GM23338 (cell line): ENCODE data around the gene SCCPDH. TPM values are rescaled to one million over a fixed set of nuclear protein-coding genes. Genes with fewer than 3 reads are reported as not detected.

Experiments
- ATAC-seq: fragments of 200-7000 bp; cut with Tn5 transposase; 3 replicates; pipeline ENCODE4 v1.9.1; 2020
- DNase-seq: peaks from one replicate; pipeline ENCODE4 v3.0.0-alpha.2; 2015; ENCODE audit warnings: low spot score
- H2AFZ ChIP-seq: fragments of 200-600 bp; sonication (generic); 2 replicates; pipeline ENCODE4 v1.8.0; 2016; ENCODE audit warnings: antibody characterized with exemption, mild to moderate bottlenecking, moderate library complexity
- H3F3A ChIP-seq: fragments of 200-600 bp; sonication (generic); replicated peaks from 2 replicates; pipeline ENCODE4 v1.8.0; 2017; ENCODE audit warnings: antibody characterized with exemption, mixed run types, low read depth
- H3K27ac ChIP-seq: fragments of 200-600 bp; sonication (generic); 2 replicates; pipeline ENCODE4 v1.6.1; 2016; ENCODE audit warnings: low read depth
- H3K27me3 ChIP-seq: fragments of 200-600 bp; sonication (generic); 2 replicates; pipeline ENCODE4 v1.8.0; 2016; ENCODE audit warnings: mild to moderate bottlenecking, mixed run types, moderate library complexity; ENCODE audit not compliant: insufficient read depth
- H3K36me3 ChIP-seq: fragments of 200-600 bp; sonication (generic); 2 replicates; pipeline ENCODE4 v1.8.0; 2016; ENCODE audit warnings: mild to moderate bottlenecking; ENCODE audit not compliant: insufficient read depth
- H3K4me1 ChIP-seq: fragments of 200-600 bp; sonication (generic); 2 replicates; pipeline ENCODE4 v1.8.0; 2016; ENCODE audit warnings: mild to moderate bottlenecking, moderate library complexity; ENCODE audit not compliant: insufficient read depth
- H3K4me2 ChIP-seq: fragments of 200-600 bp; sonication (generic); 2 replicates; pipeline ENCODE4 v1.7.1; 2017; ENCODE audit warnings: mixed run types
- H3K4me3 ChIP-seq: fragments of 200-600 bp; sonication (generic); 2 replicates; pipeline ENCODE4 v1.6.1; 2016; ENCODE audit warnings: mixed run types
- H3K79me2 ChIP-seq: fragments of 200-600 bp; sonication (generic); replicated peaks from 2 replicates; pipeline ENCODE4 v1.8.0; 2017; ENCODE audit warnings: mild to moderate bottlenecking; ENCODE audit not compliant: insufficient read depth
- H3K9me2 ChIP-seq: fragments of 200-600 bp; sonication (generic); 2 replicates; pipeline ENCODE4 v1.8.0; 2017; ENCODE audit not compliant: insufficient read depth
- H4K20me1 ChIP-seq: fragments of 200-600 bp; sonication (generic); replicated peaks from 2 replicates; pipeline ENCODE4 v1.8.0; 2017; ENCODE audit warnings: mild to moderate bottlenecking; ENCODE audit not compliant: insufficient read depth
- H3K27ac Mint-ChIP-seq: 2 replicates; pipeline ENCODE4 v1.8.0; 2020; ENCODE audit warnings: inconsistent platforms, mild to moderate bottlenecking, moderate library complexity, mixed read lengths
- H3K27me3 Mint-ChIP-seq: 3 replicates; pipeline ENCODE4 v1.8.0; 2022; ENCODE audit warnings: low read depth, mild to moderate bottlenecking, moderate library complexity, mixed read lengths, inconsistent platforms; ENCODE audit not compliant: insufficient read depth, poor library complexity
- H3K36me3 Mint-ChIP-seq: 3 replicates; pipeline ENCODE4 v1.8.0; 2021; ENCODE audit warnings: low read depth, mild to moderate bottlenecking, inconsistent platforms, moderate library complexity, mixed read lengths
- H3K4me1 Mint-ChIP-seq: 3 replicates; pipeline ENCODE4 v1.8.0; 2020; ENCODE audit warnings: mild to moderate bottlenecking, inconsistent platforms, mixed read lengths
- H3K4me3 Mint-ChIP-seq: 3 replicates; pipeline ENCODE4 v1.8.0; 2021; ENCODE audit warnings: moderate library complexity, mild to moderate bottlenecking, inconsistent platforms, mixed read lengths
- H3K9me3 Mint-ChIP-seq: 3 replicates; pipeline ENCODE4 v1.8.0; 2020; ENCODE audit warnings: moderate library complexity, mild to moderate bottlenecking, inconsistent platforms, mixed read lengths
- CREB1 ChIP-seq: fragments of 250-450 bp; sonication (Bioruptor Pico); IDR thresholded peaks from 2 replicates; pipeline ENCODE4 v1.5.0; 2020; ENCODE audit warnings: low read depth, mild to moderate bottlenecking, moderate library complexity
- CTCF ChIP-seq, 2 experiments: fragments of 200-600 bp in 1 of 2; sonication (generic) in 1 of 2; conservative IDR thresholded peaks; 2 replicates each; pipeline versions ENCODE4 v1.5.1 to v1.6.1; 2016 to 2017; ENCODE audit warnings: antibody characterized with exemption in 2 of 2, low read depth in 2 of 2, mild to moderate bottlenecking in 2 of 2, moderate library complexity in 1 of 2
- EZH2phosphoT487 ChIP-seq: fragments of 200-600 bp; sonication (generic); IDR thresholded peaks from one replicate; pipeline ENCODE4 v1.8.1; 2018; ENCODE audit warnings: antibody characterized with exemption; ENCODE audit not compliant: unreplicated experiment
- JUNB ChIP-seq: IDR thresholded peaks from one replicate; pipeline ENCODE4 v1.6.1; 2016; ENCODE audit warnings: antibody characterized with exemption; ENCODE audit not compliant: unreplicated experiment
- POLR2AphosphoS5 ChIP-seq: IDR thresholded peaks from 2 replicates; pipeline ENCODE4 v1.6.1; 2016; ENCODE audit warnings: antibody characterized with exemption, low read depth
- STAT1 ChIP-seq: IDR thresholded peaks from one replicate; pipeline ENCODE4 v1.6.1; 2016; ENCODE audit warnings: antibody characterized with exemption; ENCODE audit not compliant: unreplicated experiment
- ZNF114 ChIP-seq: fragments of 250-450 bp; sonication (Bioruptor Pico); IDR thresholded peaks from 2 replicates; pipeline ENCODE4 v1.5.0; 2020; ENCODE audit warnings: mild to moderate bottlenecking, moderate library complexity
- ZNF331 ChIP-seq: fragments of 250-450 bp; sonication (Bioruptor Pico); IDR thresholded peaks from 2 replicates; pipeline ENCODE4 v1.5.0; 2020; ENCODE audit warnings: low read depth, mild to moderate bottlenecking, moderate library complexity
- ZNF462 ChIP-seq: fragments of 250-450 bp; sonication (Bioruptor Pico); IDR thresholded peaks from 2 replicates; pipeline ENCODE4 v1.5.0; 2020; ENCODE audit warnings: mild to moderate bottlenecking, moderate library complexity
- polyA plus RNA-seq: library from polyadenylated mRNA; unstranded; fragments of >200 nt; fragmentation: Nextera tagmentation; extraction: Ambion mirVana; gene quantifications from 2 replicates; pipeline ENCODE4 v1.2.1, GENCODE V29; 2016
- total RNA-seq: library from RNA; depleted of rRNA; stranded (reverse); fragments of >200 nt; shearing (Covaris generic); gene quantifications from 2 replicates; pipeline ENCODE4 v1.2.3, GENCODE V29; 2014
- TF ChIP-seq, protein P1 (sequence below): IDR thresholded peaks from one replicate; pipeline ENCODE4 v1.6.1; 2018; ENCODE audit warnings: antibody characterized with exemption; ENCODE audit not compliant: unreplicated experiment
- TF ChIP-seq, protein P2 (sequence below): IDR thresholded peaks from 2 replicates; pipeline ENCODE4 v1.6.1; 2016; ENCODE audit warnings: antibody characterized with exemption

The SCCPDH gene
- total and polyA plus RNA-seq, 2 experiments from 2014 or later, result 14.4 to 18.8 TPM

GRCh38 chr1:246769306-246769705, 45.1 kb downstream of the SCCPDH start:
- TF ChIP-seq, protein P1, sequence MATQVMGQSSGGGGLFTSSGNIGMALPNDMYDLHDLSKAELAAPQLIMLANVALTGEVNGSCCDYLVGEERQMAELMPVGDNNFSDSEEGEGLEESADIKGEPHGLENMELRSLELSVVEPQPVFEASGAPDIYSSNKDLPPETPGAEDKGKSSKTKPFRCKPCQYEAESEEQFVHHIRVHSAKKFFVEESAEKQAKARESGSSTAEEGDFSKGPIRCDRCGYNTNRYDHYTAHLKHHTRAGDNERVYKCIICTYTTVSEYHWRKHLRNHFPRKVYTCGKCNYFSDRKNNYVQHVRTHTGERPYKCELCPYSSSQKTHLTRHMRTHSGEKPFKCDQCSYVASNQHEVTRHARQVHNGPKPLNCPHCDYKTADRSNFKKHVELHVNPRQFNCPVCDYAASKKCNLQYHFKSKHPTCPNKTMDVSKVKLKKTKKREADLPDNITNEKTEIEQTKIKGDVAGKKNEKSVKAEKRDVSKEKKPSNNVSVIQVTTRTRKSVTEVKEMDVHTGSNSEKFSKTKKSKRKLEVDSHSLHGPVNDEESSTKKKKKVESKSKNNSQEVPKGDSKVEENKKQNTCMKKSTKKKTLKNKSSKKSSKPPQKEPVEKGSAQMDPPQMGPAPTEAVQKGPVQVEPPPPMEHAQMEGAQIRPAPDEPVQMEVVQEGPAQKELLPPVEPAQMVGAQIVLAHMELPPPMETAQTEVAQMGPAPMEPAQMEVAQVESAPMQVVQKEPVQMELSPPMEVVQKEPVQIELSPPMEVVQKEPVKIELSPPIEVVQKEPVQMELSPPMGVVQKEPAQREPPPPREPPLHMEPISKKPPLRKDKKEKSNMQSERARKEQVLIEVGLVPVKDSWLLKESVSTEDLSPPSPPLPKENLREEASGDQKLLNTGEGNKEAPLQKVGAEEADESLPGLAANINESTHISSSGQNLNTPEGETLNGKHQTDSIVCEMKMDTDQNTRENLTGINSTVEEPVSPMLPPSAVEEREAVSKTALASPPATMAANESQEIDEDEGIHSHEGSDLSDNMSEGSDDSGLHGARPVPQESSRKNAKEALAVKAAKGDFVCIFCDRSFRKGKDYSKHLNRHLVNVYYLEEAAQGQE, result no peak
- TF ChIP-seq EZH2phosphoT487, result no peak
- no peak for TF ChIP-seq JUNB
- TF ChIP-seq ZNF331, result no peak
- TF ChIP-seq ZNF114 (CRISPR knock-in tag), result no peak
- TF ChIP-seq CREB1 (CRISPR knock-in tag), result no peak
- TF ChIP-seq, protein P2, sequence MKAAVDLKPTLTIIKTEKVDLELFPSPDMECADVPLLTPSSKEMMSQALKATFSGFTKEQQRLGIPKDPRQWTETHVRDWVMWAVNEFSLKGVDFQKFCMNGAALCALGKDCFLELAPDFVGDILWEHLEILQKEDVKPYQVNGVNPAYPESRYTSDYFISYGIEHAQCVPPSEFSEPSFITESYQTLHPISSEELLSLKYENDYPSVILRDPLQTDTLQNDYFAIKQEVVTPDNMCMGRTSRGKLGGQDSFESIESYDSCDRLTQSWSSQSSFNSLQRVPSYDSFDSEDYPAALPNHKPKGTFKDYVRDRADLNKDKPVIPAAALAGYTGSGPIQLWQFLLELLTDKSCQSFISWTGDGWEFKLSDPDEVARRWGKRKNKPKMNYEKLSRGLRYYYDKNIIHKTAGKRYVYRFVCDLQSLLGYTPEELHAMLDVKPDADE, result no peak
- TF ChIP-seq POLR2AphosphoS5, result no peak
- TF ChIP-seq ZNF462 (CRISPR knock-in tag), result no peak
- no peak for TF ChIP-seq CTCF (conservative IDR thresholded peaks at IDR 0.05; ENCODE audit: low read depth in 2 of 2)
- no peak for TF ChIP-seq STAT1
- Histone ChIP-seq H3K27me3 (no peaks in the 10 kb centered on the region), H2AFZ (0 out of 2 replicates have a peak overlapping the region, but pooled peaks have one; percentile 14), H3F3A (no peaks in the 10 kb centered on the region), H3K4me3 (no peak overlapping the region), H3K4me2 (peak overlapping the region; percentile 67; the same call in 1 of the 2 replicates), H3K79me2 (no peaks in the 10 kb centered on the region), H3K27ac (no peak overlapping the region), H3K36me3 (peaks cover 3% of the 10 kb centered on the region; the same call in 1 of the 2 replicates), H4K20me1 (no peaks in the 10 kb centered on the region), H3K9me2 (no peaks in the 10 kb centered on the region), H3K4me1 (peaks cover 23% of the 10 kb centered on the region)
- ATAC-seq (peak; percentile 31), DNase-seq (no peak)
- H3K27ac Mint-ChIP-seq, result no peak overlapping the region
- H3K9me3 Mint-ChIP-seq, result no peaks in the 10 kb centered on the region
- H3K36me3 Mint-ChIP-seq, result 0 out of 3 replicates have a peak, but pooled peaks cover 2% of the 10 kb centered on the region
- H3K4me1 Mint-ChIP-seq, result peaks cover 27% of the 10 kb centered on the region
- peaks cover 2% of the 10 kb centered on the region for H3K27me3 Mint-ChIP-seq
- no peak overlapping the region for H3K4me3 Mint-ChIP-seq
